ENCODE data around the gene RPLP1.

- no peak for TF ChIP-seq POLR2A (IDR thresholded peaks at IDR 0.05)
- no peak for TF ChIP-seq CTCF (IDR thresholded peaks at IDR 0.05)
Measured at GRCh38 chr15:69501456-69501855, 48.8 kb downstream of the RPLP1 start.

Measured in heart left ventricle (tissue), 13 donors.